Measurements from ENCODE around the gene PTPRK.

- TF ChIP-seq POLR2AphosphoS5 (IDR thresholded peaks at IDR 0.05; ENCODE audit: low read depth, low read length) (no peak), PAX5 (IDR thresholded peaks at IDR 0.05; ENCODE audit: insufficient read depth, low read length, severe bottlenecking) (no peak)
These were observed 581.7 kb downstream of the PTPRK start for GRCh38 chr6:127938701-127939100.

Data from GM12891 (cell line).